ENCODE measurements around the gene EIF3F.
A peak's percentile ranks its signal among the peaks of the same experiment; 100 is the strongest.

Gene EIF3F

DNA sequence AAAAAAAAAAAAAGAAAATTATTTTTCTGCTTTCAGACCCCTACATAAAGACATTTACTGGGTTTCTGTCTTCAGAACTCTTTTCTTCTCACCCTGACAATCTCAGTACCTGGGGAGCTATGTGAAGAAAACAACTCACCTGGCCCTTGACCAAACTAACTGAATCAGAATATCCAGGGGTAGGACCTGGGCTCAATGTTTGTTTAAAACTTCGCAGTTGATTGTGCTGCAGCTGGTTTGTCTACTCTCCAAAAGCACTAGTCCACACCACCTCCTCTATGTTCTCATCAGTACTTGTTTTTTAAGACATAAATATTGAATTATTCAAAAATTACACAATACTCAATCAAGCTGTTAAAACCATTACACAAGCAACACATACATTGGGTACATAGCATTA lies 34.8 kb downstream of the EIF3F start:
- no peak for DNase-seq

- DNase-seq: no peak
These were observed 35.7 kb downstream of the EIF3F start for GRCh38 chr11:8022876-8023275.

GRCh38 chr11:8023831-8024555 lies 36.9 kb downstream of the EIF3F start:
- DNase-seq: no peak

DNA sequence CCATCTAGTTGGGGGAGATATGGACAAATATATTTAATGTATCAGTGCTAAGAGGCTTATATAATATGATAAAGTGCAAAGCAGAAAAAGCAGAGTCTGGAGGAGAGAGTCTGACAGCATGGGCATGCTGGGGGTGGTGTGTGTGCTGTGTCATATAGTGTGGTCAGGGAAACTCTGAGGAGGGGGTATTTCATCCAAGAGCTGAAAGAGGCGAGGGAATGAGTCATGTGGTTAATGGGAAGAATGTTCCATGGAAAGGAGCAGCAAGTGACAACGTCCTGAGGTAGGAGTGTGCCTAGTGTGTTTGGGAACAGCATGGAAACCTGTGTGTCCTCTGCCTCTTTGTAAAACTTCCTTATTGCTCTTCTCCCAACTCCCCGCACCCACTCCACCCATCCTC lies 38.0 kb downstream of the EIF3F start:
- DNase-seq: no peak

GRCh38 chr11:8025816-8026215 lies 38.7 kb downstream of the EIF3F start:
- no peak for DNase-seq

- no peak for DNase-seq
These were observed 39.8 kb downstream of the EIF3F start for GRCh38 chr11:8026982-8027381.

DNA sequence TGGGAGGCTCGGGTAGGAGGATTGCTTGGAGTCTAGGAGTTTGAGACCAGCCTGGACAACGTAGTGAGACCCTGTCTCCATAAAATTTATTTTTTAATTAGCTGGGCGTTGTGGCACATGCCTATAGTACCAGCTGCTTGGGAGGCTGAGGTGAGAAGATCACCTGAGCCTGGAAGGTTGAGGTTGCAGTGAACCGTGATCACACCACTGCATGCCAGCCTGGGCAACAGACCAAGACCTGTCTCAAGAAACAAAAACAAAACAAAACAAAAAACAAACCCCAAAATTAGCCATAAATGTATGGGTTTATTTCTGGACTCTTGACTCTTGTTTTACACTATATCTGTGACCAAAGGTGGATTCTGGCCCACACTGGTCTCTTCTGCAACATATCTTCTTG lies 41.6 kb downstream of the EIF3F start:
- no peak for DNase-seq

DNA sequence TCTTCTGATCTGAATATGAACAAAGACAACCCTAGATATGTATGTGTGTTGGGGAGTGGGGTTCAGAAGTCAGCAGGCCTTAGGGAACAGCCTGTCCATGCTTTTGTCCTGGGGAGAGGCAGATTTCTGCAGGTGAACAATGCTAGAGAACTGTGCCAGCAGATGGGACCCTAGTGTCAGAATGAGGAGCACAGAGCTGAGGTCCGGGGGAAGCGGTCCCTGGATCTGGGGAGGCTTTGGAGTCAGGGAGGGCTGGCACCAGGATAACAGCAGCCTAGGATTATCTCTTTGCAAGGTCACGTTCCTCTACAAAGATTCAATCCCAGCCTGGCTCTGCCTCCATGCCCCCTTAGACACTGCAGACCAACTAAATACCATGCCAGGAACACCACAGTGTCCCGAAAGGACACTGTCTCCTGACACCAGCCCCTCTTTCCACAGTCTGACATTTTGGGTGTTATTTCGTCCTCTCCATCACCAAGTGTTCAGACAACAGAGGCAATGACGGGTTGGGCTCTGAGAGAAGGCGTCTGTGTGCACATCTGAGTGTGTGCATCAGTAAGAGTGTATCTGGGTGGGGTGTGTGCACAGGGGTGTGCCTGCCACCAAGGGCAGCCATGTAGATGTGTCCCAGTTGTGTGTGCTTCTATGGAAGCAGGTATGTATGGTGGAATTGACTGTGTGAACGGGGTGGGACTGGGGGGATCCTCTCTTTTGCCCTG lies 43.5 kb downstream of the EIF3F start:
- no peak for DNase-seq

DNA sequence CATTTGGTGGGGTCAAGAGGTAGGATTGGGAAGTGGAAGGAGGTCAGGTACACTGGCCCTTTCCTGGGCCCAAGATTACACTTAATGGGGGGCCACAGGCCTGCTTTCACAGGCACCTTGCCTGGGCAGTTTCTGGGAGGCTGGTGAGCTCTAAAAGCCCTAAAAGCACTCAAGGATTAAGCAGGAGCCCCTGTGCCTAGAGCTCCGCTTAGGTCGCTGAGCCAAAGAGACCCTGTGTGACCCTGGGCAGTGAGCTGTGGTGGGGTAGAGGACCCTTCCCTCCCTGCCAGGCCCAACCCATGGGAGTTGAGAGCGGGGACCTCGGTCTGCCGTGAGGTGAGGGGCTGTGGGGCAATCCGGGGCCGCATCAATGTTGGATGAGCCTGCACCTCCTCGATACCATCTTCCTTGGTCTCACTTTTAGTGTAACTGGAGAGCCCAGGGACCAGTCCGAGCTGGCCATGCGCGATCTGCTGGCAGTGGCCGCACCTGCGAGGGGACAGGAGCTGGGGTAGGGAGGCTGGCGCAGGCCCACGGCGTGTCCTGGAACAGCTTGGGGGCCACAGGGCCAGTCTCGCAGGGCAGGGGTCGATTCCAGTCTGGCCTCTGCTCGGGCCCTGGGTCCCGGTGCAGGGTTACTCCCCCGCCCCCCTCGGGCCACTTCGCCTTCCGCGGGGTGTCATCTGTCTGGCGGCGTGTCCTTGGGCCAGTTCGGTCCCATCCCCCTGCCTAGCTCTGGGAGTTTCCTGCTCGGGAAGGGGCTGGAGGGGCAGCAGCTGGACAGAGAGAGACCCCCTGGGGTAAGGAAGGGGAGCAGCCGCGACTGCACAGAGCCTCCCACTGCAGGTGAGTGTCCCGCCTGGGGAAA lies 44.3 kb downstream of the EIF3F start:
- DNase-seq: no peak

DNA sequence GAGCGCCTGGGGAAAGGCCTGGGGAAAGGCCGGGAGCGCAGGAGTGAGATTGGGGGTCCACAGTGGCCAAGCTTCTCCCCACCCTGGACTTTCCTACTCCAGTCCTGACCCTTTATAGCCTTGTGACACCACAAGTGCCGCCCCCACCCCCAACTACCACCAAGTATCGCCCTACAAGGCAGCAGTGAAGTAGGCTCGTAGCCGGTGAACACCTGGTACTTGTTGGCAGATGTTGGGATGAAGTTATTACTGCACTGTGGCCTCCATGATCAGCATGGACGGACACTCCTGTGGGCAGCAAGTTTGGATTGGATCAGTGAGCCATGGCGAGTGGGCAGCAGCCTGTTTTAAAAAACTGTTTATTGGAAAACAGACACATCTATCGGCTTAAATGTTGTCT lies 45.0 kb downstream of the EIF3F start:
- no peak for DNase-seq

GRCh38 chr11:8032576-8033304 lies 45.6 kb downstream of the EIF3F start:
- DNase-seq: peak in 2 of 58 donors; percentile 16 to 36

- DNase-seq: peak in 53 of 58 donors; percentile 21 to 81 (median 53)
These were observed 46.4 kb downstream of the EIF3F start for GRCh38 chr11:8033305-8034105.

GRCh38 chr11:8034106-8034585 lies 47.0 kb downstream of the EIF3F start:
- DNase-seq: no peak

DNA sequence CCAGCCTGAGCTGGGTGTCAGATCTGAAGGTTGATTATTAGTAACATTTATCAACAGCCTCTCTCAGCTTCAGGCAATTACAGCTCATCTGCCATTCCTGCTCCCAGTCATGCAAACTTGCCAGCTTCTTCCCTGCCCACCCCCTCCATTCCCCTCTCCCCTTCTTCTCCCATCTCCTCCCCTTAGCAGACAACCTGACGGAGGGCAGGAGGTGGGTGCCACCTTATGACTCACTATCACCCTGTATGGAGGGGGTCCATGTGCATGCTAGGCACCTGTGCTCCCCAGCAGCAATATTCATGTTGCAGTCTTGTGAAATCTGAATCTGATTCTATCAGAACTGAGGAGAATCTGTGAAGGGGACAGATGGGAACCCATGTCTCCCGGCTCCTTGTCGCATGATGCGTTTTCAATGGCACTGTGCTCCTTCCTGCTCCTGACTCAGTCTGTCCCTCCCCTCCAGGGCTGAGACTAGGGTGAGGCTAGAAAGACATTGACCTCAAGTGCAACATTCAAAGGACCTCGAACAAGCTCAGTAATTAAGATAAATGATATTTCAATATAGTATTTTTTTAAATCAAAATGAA lies 47.6 kb downstream of the EIF3F start:
- DNase-seq: peak in 1 of 58 donors; percentile 27

DNA sequence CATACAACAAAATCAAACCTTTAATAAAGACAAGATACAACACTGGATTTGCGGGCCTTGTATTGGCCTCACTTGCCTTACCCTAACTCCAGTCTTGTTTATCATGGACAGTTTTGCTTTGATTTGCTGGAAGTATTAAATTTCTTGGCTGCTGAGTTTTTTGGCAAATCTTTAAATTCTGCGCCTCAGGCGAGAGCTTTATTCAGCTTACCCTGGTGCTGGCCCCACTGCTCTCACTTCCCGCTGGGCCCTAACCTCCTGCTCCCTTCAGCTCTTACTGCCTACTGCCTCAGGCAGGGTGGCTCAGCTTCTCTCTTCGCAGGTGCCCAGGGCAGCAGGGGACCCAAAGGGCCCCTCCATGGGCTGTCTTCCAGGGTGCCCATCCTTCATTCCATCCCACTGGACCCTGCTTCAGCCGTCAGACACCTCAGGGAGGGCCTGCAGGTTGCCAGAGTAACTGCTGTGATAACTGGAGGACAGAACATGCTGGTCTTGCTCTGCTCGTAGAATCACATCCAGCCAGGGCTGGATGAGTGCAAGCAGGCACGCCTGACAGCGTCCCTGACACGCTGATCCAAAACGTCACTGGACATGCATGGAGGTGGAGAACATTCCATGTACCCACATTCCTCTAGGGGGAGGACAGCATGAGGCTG lies 48.2 kb downstream of the EIF3F start:
- no peak for DNase-seq

GRCh38 chr11:8036002-8036802 lies 49.1 kb downstream of the EIF3F start:
- DNase-seq: no peak

GRCh38 chr11:8036986-8037385 lies 49.8 kb downstream of the EIF3F start:
- DNase-seq: no peak

- DNase-seq: peak in 21 of 58 donors; percentile 17 to 73 (median 38)
These were observed 51.3 kb downstream of the EIF3F start for GRCh38 chr11:8038393-8038792.

Data from anterior cingulate cortex (tissue), 58 donors.